ENCODE data around the gene ZER1.

ZER1 gene

DNA sequence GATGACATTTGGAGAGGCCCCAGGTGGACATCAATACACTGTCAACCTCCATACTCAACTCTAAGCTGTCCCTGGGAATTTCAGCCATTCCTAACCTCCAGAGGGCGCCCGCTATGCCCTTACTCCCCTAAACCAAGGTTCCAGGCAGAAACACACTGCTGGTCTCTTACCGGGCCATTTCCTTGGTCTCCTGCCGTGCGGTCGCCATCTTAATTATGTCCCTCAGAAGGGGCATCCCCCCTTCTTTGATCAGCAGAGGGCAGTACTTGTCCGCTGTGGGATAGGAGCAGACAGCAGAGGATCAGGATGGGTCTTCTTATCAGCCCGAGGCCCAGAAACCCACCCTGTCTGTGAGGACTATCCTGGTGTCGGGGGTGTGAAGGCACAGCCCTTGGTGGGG, 38.5 kb downstream of the ZER1 start:
- no peak for DNase-seq (ENCODE audit: low read depth)

DNA sequence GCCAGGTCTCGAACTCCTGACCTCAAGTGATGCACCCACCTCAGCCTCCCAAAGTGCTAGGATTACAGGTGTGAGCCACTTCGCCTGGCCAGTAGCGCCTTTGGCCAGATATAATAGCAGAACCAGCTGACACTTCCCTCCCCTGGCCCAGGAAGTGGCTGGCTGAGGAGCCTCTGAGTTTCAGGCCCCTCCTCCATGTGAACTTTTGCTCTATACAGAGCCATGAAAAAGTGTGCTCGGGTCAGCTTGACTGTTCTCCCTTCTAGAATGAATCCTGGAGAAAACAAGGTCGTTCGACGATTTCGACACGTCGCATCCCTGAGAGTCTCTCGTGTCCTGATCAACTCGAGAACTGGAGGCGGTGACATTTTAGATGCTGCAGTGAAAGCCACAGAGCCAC, 39.2 kb downstream of the ZER1 start:
- DNase-seq (ENCODE audit: low read depth): no peak

DNA sequence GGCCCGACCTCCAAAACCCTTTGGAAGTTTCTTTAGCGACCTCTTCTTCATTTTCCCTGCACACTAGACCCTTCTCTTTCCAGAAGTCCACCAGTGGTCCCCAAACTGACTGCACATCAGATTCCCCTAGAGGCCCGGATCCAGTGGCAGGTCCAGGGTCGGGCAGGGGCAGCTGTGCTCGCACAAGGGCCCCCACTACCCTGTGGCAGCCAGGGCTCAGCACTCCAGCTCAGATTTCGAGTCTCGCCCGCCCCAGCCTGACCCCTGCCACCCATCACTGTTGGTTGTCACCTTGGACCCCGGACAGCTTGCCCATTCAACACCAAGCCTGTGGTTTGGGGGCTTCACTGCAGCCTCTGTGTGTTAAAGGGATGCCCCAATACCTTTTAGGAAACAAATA, 40.0 kb downstream of the ZER1 start:
- DNase-seq (ENCODE audit: low read depth): no peak

DNA sequence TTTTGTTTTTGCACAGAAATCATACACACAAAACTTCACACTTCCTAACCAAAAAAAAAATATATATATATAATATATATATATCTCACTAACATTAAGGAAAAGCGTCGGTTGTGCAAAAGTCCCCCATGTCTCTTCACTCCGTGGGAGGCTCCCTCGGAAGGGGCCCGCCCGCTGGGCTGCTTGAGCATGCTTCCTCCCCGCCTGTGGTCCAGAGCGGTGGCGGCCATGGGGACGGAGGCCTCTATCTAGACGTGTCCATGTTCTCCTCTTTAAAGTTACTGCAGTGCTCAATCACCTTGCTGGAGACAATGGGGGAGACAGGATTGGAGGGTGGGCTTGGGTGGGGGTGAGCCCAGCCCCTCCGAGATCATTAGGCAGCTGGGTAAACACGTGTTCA, 40.6 kb downstream of the ZER1 start:
- no peak for DNase-seq (ENCODE audit: low read depth)

DNA sequence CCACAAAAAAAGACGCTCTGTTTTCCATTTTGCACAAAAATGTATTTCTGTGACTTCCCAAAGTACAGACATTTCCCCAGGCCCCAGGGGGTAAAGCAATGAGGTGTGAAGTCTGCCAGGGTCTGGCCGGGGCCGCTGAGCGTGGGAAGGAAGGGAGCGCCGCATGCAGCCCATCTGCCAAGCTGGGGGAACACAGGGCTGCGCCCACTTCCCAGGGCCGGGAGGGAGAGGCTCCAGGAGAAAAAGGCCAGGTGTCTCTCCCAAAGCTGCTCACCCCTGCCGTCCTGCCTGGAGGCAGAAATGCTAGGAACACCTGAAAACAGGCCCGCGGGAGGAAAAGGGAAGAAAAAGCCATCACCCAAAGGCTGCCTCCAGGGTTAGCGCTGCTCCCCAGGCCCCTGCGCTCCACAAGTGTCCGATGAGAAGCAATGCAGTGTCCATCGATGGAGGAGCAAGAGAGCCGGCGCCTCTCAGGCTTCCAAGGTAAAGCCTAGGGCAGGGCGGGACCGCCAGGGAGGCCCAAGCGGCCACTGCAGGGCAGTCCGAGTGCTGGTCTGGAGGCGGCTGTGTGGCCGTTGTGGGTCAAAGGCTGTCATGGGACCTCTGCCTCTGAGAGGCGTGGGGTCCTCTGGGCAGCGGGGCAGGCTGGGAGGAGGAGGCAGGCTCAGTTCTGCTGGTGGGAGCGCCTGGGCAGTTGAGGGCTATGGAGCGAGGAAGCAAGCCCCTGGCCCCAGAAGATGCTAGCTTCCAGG, 41.8 kb downstream of the ZER1 start:
- no peak for DNase-seq (ENCODE audit: low read depth)

DNA sequence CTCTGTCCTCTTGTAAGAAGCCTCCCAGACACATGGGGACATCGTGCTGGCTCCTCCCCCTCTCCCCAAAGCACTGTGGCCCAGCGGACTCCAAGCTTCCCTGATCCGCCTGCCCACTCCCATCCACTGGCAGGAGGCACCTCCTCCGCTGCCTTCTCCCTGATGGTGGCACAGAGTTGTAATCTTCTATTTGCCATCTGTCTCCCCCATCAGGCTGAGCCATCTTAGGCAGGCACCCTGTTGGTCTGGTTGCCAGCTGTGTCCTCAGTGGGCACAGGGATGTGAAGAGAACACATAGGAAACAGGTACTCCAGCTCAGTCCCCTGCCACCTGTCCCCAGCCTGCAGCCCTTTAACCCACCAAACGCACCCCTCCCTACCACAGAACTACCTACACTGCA, 42.4 kb downstream of the ZER1 start:
- no peak for DNase-seq (ENCODE audit: low read depth)

DNA sequence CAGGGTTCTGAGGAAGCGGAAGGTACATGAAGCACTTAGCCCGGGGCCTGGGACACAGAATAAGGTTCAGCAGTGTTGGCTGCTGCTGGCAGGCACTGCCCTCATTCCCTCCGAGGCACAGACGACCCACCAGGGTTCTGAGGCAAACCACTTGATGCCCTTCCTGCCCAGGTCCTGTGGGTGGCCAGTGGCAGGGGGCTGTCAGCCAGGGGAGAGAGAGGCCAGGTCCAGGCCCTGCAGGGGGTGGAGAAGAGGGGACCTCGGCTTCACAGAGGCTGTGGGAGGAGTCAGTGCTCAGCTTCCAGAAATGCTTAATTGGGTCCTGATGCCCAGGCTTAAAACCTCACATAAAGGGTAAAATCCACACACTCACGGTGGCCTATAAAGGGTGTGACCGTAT, 43.4 kb downstream of the ZER1 start:
- DNase-seq (ENCODE audit: low read depth): no peak

DNA sequence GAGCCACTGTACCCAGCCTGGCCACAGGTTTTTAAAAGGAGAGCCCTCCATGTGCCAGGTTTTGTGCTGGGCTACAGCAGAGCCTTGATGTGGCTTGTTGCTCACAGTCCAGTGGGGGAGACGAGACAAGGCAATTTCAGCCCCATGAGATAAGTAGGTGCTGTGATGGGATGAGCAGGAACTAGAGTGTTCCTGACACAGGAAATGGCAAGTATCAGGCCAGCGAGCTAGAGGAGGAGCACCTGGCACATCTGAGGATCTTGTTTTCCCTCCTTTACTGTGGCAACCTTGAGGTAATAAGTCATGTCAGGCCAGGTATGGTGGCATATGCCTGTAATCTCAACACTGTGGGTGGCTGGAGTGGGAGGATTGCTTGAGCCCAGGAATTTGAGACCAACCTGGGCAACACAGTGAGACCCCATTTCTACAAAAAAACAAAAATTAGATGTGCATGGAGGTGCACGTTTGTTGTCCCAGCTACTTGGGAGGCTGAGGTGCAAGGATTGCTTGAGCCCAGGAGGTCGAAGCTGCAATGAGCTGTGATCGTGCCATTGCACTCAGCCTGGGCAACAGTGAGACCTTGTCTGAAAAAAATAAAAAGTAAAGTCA, 44.0 kb downstream of the ZER1 start:
- no peak for DNase-seq (ENCODE audit: low read depth)

DNA sequence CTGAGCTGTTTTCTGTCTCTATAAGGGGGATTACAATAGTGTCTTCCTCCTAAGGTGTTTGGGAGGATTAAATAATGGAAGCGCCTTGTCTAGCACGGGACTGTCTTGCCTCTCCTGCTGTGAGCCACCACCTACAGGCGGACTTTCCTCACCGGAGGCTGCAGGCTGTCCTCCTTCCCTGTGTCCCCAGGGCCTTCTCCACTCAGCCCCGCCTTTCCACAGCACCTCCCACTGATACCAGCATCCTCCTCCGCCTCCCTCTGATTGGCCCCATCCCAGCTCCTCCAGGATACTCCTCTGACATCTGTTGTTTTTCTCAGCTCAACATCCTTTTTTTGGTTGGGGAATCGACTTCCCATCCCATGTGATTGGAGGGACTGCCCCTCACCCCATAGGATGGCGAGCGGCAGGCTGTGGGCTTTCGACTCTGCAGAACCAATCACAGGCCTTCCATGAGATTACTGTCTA, 46.9 kb downstream of the ZER1 start:
- DNase-seq (ENCODE audit: low read depth): peak; percentile 33

DNA sequence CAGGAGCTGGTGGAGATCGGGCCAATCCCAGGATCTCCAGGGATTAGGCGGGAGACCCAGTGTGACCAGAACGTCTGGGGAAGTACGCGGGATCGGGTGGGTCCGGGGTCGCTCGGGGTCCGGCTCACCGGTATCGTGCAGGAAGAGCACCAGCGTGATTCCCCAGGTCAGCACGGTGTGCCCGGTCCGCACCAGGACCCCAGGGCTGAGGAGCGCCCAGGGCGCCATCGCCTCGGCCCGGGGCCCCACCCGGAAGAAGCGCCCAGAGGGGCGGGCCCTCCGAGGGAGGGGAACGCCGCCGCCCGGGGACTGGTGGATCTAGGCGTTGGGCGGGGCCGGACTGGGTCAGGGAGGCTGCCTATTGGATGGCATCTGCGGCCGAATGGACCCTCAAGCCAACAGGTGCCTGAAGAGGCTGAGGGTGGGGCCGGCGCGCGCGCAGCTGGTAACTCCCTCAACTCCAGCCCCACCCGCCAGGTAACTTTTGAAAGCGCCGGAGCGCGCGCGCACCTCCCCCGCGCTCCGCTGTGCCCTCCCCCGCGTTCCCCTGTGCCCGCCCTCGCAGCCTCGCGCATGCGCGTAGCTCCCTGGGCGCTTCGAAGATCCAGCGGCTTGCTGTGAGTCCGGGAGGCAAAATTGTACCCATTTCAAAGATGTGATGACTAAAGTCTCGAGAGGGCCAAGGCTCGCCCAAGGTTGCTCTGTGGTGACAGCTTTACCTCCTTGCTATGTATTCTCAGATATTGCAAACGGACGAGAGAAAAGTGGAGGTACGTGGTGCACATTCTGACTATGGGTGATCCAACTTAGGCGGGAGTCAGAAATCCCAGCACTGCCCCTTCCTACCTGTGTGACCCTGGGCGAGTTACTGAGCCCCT, 47.6 kb downstream of the ZER1 start, which contains the start of gene ZDHHC12:
Gene ZDHHC12, minus strand, starts transcription at position 262 of the 878 bp plus-strand sequence. Its CDS starts 34 bp downstream, at position 228.
- DNase-seq (ENCODE audit: low read depth): peak; percentile 99

DNA sequence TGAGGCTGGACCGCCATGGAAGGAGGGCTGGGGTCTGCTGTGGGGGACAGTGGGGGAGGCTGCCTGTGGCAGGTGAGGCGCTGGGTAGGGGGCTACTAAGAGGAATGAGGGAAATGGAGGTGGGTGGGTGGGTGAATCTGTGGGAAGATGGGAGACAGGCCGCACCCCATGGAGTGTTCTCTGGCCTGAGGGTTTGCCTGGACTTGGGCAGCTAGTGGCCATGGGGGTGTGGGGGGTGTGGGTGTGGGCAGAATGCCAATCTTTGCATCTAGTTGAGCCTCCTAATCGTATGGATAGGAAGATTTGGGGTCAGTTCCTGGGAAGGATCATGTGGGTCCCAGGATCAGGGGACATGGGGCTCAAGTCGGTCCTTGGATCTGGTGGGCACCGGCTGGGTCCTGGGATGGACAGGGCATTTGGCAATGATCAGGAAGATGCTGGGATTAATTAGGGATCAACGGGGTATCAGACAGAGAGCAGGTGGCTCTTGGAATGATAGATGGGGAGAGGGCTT, 48.3 kb downstream of the ZER1 start:
- no peak for DNase-seq (ENCODE audit: low read depth)

DNA sequence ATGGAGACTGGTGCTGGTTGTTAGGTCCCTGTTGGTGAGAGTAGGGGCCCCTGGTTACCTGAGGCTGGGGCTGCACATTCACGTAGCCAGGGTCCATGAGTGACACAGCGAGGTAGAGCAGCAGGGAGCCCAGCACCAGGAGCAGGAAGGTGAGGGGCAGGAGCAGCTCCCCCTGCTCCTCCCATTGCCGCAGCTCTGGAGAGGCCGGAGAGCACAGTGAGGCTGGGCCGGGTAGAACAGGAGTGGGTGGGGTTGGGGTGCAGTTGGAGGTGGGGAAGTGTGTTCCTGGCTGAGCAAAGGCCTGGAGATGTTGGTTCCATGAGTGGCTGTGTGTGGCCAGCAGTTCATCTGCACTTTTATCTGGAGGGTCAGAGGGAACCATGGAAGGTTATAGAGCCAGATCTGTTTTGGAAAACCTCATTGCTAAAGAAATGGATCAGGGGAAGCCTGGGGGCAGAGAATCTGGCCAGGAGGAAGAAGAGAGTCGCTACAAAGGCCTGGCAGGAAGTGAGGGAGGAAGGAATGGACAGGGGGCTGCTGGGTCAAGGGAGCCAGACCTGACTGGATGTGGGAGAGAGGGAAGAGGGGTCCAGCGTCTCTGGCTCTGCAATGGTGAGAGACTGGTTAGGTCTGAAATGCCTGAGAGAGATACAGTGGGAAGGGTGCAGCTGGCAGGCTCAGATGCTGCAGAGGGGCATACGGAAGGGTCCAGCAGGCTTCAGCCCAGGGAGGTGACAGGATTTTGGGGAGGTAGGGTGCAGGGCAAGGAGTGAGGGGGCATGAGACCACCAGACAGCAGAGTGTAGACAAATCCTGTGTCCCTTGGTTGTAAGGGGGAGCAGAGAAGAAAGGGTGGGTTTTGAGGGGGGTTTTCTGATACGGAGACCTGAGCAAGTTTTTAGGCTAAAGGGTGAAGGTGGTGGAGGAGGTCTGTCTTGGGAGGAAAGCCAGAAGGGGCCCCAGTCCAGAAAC, 49.1 kb downstream of the ZER1 start:
- no peak for DNase-seq (ENCODE audit: low read depth)

DNA sequence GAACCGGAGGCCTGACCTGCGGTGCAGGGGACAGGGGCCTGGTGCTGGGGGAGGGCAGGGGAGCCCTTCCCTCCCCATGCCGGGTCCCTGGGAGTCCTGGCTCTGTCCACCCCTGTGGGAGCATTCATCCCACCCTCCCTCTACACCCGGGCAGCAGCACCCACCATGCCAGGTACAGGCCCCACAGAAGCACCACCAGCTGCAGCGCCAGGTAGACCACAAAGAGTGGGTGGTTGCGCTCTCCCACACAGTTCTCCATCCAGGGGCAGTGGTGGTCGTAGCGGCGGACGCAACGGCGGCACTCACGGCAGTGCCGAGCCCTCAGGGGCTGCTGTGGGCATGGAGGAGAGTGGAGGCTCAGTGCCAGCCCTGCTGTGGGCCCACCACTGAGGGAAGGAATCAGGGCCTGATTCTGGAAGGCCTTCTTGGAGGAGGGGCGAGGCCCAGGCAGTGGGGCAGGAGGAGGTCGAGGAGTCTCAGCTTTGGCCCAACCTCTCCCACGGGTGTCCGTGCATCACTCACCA, 50.2 kb downstream of the ZER1 start:
- DNase-seq (ENCODE audit: low read depth): no peak

DNA sequence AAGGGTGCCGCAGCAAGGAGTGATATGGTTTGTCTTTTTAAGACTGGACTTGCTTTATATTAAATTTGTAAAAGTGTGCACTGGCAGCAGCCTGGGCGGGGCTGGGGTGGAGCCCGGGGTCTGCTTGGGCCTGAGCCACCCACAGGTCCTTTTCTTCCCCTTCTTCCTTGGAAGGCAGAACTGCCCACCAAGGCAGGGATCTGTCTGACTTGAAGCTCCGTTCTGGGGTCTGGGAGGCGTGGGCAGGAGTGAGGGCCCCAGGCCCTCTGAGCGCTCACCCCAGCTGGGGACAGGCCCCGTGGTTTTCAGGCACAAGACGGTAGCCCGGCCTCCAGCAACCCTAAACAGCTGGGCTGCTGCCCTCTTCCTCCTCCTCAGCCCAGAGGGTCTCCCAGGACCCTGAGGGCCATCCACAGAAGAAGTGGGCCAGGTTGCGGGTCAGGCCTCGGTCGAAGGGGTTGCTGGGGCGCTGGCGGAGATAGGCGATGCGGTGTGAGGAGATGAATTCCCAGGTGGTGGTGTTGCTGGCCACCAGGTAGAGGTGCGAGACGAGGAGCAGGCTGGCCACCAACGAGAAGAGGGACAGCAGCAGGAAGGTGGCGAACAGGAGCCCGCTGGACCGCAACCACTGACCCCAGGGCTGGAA, 50.8 kb downstream of the ZER1 start:
- DNase-seq (ENCODE audit: low read depth): no peak

DNA sequence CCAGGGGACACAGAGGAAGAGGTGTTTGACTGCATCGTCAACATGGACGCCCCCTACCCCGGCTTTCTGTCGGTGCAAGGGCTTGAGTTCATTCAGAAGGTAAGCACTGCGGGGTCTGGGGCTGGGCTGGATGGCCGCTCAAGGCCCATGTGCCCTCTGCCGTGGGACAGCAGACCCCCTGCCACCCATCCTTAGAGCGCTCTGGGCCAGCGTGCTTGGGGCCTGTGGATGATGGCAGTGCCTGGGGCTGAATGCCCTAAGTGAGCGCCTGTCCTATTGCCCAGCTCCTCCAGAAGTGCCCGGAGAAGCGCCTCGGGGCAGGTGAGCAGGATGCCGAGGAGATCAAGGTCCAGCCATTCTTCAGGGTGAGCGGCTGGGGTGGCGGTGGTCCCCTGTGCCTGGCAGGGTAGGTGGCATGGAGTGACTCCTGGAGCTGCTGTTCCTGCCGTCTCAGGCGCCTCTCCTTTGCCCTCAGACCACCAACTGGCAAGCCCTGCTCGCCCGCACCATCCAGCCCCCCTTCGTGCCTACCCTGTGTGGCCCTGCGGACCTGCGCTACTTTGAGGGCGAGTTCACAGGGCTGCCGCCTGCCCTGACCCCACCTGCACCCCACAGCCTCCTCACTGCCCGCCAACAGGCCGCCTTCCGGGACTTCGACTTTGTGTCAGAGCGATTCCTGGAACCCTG, 51.7 kb downstream of the ZER1 start:
- DNase-seq (ENCODE audit: low read depth): no peak

DNA sequence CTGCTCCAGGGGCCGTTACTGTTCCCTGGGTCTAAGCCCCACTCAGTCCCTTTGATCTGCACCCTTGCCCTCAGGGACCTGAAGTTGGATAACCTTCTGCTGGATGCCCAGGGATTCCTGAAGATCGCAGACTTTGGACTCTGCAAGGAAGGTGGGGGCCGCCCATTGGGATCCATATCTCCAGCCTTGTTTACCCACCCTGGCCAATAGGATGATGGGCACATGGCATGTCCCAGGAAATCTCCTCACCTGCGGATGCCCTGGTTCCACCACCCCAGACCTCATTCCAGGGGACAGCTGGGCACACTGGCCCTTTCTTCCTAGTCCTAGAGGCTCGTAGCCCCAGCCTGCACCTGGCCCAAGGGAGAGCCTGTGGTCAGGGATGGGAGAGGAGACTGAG, 53.3 kb downstream of the ZER1 start:
- DNase-seq (ENCODE audit: low read depth): no peak

DNA sequence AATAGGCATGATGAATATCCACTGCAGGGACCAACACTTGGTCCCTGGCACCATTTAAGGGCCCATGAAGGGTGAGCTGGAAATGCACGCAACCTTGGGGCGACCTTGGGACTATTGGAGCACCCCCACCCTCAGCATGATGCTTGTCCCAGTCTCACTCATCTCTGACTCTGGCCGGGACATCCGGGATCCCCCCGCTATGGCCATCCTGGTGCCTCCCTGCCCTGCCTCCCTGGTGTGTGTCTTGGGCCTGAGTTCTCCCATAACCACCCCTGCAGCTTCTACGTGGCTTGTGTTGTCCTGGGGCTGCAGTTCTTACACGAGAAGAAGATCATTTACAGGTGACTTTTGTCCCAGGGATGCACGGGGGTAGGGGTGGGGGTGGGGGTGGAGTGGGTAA, 53.7 kb downstream of the ZER1 start:
- no peak for DNase-seq (ENCODE audit: low read depth)

DNA sequence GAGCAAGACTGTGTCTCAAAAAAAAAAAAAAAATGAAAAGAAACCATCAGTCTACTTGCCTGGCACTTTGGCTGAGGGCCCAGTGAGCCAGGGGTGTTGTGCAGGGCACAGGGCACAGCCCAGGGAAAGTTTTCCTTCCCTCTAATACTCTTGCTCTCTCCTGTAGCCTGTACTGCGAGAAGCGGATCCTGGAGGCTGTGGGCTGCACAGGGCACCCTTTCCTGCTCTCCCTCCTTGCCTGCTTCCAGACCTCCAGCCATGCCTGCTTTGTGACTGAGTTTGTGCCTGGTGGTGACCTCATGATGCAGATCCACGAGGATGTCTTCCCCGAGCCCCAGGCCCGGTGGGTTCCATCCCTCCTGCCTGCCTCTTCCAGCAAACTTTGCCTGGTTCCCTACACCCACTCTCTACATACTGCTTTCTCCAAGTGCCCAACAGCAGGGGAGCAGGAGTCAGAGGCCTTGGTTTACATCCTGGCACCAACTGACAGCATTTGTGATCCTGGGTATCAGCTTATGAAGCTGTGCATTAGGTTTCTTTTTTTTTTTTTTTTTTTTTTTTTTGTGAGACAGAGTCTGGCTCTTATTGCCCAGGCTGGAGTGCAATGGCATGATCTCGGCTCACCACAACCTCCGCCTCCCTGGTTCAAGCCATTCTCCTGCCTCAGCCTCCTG, 55.0 kb downstream of the ZER1 start:
- no peak for DNase-seq (ENCODE audit: low read depth)

DNA sequence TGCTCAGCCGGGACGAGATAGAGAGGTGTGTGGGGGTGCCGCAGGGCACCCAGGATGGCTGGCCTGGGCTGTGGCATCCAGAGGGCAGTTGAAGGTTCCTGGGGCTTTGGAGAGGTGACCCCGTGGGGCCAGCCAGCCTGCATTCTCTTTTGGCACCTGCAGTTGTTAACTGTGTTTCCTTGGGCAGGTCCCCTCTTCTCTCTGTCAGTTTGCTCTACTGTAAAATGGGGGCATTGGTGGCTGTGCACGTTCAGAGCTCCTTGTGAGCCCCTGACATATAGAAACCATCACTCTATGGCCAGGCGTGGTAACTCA, 56.3 kb downstream of the ZER1 start:
- no peak for DNase-seq (ENCODE audit: low read depth)

All from activated T-cell treated with anti-CD3 and anti-CD28 coated beads for 48 hours (primary cell).